DOHH2 (cell line): ENCODE measurements around the gene ANTXR1.

ENCODE experiments used
- H3F3A ChIP-seq: fragments of 200-600 bp; sonication (generic), shearing (Covaris generic); 2 replicates; pipeline ENCODE4 v1.6.0; 2016; ENCODE audit warnings: antibody characterized with exemption, mild to moderate bottlenecking; ENCODE audit not compliant: control insufficient read depth, insufficient read depth
- H3K27ac ChIP-seq: fragments of 200-600 bp; sonication (generic); 2 replicates; pipeline ENCODE4 v1.5.1; 2014; ENCODE audit warnings: low read depth, mild to moderate bottlenecking, low read length, moderate library complexity
- H3K27me3 ChIP-seq: fragments of 200-600 bp; sonication (generic); 2 replicates; pipeline ENCODE4 v1.6.1; 2014; ENCODE audit warnings: mild to moderate bottlenecking, low read length, mixed read lengths; ENCODE audit not compliant: control insufficient read depth
- H3K36me3 ChIP-seq: fragments of 200-600 bp; sonication (generic); 2 replicates; pipeline ENCODE4 v1.6.1; 2014; ENCODE audit warnings: mild to moderate bottlenecking, low read length, moderate library complexity, mixed read lengths; ENCODE audit not compliant: control insufficient read depth
- H3K4me1 ChIP-seq: fragments of 200-600 bp; sonication (generic); 2 replicates; pipeline ENCODE4 v1.6.1; 2014; ENCODE audit warnings: mild to moderate bottlenecking, low read length, mixed read lengths; ENCODE audit not compliant: control insufficient read depth
- H3K4me2 ChIP-seq: fragments of 200-600 bp; sonication (generic); 2 replicates; pipeline ENCODE4 v1.6.0; 2014; ENCODE audit warnings: mild to moderate bottlenecking, low read length, moderate library complexity
- H3K4me3 ChIP-seq: fragments of 200-600 bp; sonication (generic); 2 replicates; pipeline ENCODE4 v1.5.1; 2014; ENCODE audit warnings: mild to moderate bottlenecking, low read length, mixed read lengths
- H3K79me2 ChIP-seq: fragments of 200-600 bp; sonication (generic); 2 replicates; pipeline ENCODE4 v1.6.1; 2014; ENCODE audit warnings: mild to moderate bottlenecking, low read length, mixed read lengths; ENCODE audit not compliant: control insufficient read depth
- H3K9me2 ChIP-seq: fragments of 200-600 bp; sonication (generic); replicated peaks from 2 replicates; pipeline ENCODE4 v1.6.1; 2014; ENCODE audit warnings: mild to moderate bottlenecking, low read length, mixed read lengths; ENCODE audit not compliant: control insufficient read depth
- H3K9me3 ChIP-seq: fragments of 200-600 bp; sonication (generic); 2 replicates; pipeline ENCODE4 v1.6.1; 2014; ENCODE audit warnings: antibody characterized with exemption, low read length, mixed read lengths; ENCODE audit not compliant: control insufficient read depth, insufficient read depth
- H4K20me1 ChIP-seq: fragments of 200-600 bp; sonication (generic); 2 replicates; pipeline ENCODE4 v1.6.0; 2014; ENCODE audit warnings: low read depth, mild to moderate bottlenecking, antibody characterized with exemption, low read length, moderate library complexity; ENCODE audit not compliant: control insufficient read depth, insufficient read depth
- EZH2phosphoT487 ChIP-seq: fragments of 200-600 bp; sonication (generic); IDR thresholded peaks from 2 replicates; pipeline ENCODE4 v1.6.1; 2017; ENCODE audit warnings: borderline replicate concordance, mild to moderate bottlenecking, antibody characterized with exemption, low read length, moderate library complexity, mixed read lengths
- TF ChIP-seq, protein P1 (sequence below): fragments of 200-600 bp; sonication (generic); IDR thresholded peaks from one replicate; pipeline ENCODE4 v1.5.1; 2014; ENCODE audit warnings: antibody characterized with exemption, mild to moderate bottlenecking, low read depth, low read length; ENCODE audit not compliant: poor library complexity, severe bottlenecking

ANTXR1 gene

DNA sequence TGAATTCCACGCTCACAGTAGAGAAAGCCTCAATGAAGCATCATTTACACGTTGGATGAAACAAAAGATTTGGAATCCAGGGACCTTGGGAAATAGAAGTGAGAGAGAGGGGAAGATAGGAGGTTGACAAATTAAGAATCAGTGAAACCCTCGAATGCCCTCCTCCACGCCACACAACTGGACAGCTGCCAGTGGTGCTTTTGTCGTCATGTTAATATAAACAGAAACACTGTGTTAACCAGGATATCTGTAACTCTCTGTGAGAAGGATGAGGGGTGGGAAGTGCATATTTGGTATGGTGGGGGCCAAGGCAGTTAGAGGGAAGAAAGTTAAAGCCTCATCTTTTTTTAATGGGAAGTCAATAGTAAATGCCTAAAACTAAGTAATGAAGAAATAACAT, 265.4 kb downstream of the ANTXR1 start:
- H3K36me3 ChIP-seq, result no peaks in the 10 kb centered on the region

DNA sequence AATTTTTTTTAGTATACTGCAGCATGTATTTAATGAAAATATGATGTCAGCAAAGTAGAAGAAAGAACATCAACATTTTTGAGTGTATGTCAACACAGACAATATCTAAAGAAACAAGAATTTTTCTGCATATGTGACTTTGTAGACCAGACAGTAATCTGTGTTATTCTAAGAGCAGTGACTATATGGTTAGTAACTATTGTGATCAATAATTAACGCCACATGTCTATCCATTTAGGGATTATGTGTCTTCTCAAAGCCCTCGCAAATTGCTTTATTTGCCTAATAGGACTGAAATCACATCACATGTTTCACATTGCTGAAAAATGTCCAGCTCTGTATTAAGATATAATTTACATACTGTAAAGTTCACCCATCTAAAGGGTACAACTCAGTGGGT, 266.2 kb downstream of the ANTXR1 start:
- Histone ChIP-seq H3K4me1 (no peaks in the 10 kb centered on the region), H3K4me3 (no peak overlapping the region), H4K20me1 (no peaks in the 10 kb centered on the region), H3K27ac (no peak overlapping the region), H3K36me3 (no peaks in the 10 kb centered on the region), H3K9me3 (no peaks in the 10 kb centered on the region), H3K4me2 (no peak overlapping the region), H3K79me2 (no peaks in the 10 kb centered on the region), H3K27me3 (no peaks in the 10 kb centered on the region), H3K9me2 (no peaks in the 10 kb centered on the region), H3F3A (no peaks in the 10 kb centered on the region)
- TF ChIP-seq, protein P1, sequence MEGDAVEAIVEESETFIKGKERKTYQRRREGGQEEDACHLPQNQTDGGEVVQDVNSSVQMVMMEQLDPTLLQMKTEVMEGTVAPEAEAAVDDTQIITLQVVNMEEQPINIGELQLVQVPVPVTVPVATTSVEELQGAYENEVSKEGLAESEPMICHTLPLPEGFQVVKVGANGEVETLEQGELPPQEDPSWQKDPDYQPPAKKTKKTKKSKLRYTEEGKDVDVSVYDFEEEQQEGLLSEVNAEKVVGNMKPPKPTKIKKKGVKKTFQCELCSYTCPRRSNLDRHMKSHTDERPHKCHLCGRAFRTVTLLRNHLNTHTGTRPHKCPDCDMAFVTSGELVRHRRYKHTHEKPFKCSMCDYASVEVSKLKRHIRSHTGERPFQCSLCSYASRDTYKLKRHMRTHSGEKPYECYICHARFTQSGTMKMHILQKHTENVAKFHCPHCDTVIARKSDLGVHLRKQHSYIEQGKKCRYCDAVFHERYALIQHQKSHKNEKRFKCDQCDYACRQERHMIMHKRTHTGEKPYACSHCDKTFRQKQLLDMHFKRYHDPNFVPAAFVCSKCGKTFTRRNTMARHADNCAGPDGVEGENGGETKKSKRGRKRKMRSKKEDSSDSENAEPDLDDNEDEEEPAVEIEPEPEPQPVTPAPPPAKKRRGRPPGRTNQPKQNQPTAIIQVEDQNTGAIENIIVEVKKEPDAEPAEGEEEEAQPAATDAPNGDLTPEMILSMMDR, result no peak
- TF ChIP-seq EZH2phosphoT487, result no peak

More for the DNA sequence above, 265.4 kb downstream of the ANTXR1 start:
- Histone ChIP-seq H4K20me1 (no peaks in the 10 kb centered on the region), H3F3A (no peaks in the 10 kb centered on the region), H3K4me1 (no peaks in the 10 kb centered on the region), H3K27ac (no peak overlapping the region), H3K4me2 (no peak overlapping the region), H3K27me3 (no peaks in the 10 kb centered on the region), H3K9me2 (no peaks in the 10 kb centered on the region), H3K79me2 (no peaks in the 10 kb centered on the region), H3K9me3 (no peaks in the 10 kb centered on the region), H3K4me3 (no peak overlapping the region)
- TF ChIP-seq, protein P1, result no peak
- TF ChIP-seq EZH2phosphoT487, result no peak

DNA sequence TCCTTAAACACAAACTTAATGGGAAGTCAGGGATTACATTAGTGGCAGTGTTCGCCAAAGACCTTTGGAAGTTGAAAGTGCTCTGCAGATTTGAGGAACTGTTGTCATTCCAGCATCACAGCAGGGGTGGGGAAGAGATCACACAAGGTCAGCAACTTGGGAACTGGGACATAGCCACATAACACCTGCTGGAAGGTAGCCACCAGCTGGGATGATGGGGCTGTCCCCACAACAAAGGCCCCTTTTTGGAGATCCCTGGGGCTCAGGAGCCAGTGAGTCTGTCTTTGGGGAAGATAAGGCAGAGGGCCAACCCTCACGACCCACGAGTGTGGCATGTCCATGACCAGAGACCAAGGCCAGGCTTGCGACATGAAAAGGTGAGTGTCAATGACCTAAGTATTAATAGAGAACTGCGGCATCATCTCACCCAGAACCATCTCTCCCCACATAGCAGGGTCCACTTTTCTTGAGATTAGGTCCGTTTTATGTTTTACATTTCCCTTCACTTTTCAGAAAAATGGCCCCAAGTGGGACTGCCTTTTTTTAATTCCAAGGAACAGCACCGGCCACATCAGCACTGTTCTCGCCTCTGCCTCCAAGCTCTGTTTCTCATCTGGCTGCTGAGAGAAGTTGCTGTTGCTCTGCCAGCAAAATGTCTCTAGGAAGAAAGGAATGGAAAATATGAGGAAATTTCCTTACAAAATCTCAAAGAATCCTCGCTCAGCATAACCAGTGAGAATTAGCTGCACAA, 267.1 kb downstream of the ANTXR1 start:
- no peaks in the 10 kb centered on the region for H3K27me3 ChIP-seq
- H4K20me1 ChIP-seq, result no peaks in the 10 kb centered on the region
- H3K36me3 ChIP-seq, result no peaks in the 10 kb centered on the region
- no peak overlapping the region for H3K27ac ChIP-seq
- H3K4me1 ChIP-seq, result no peaks in the 10 kb centered on the region
- no peak overlapping the region for H3K4me2 ChIP-seq
- H3K79me2 ChIP-seq, result no peaks in the 10 kb centered on the region
- H3F3A ChIP-seq, result no peaks in the 10 kb centered on the region
- H3K9me3 ChIP-seq, result no peaks in the 10 kb centered on the region
- H3K4me3 ChIP-seq, result no peak overlapping the region
- TF ChIP-seq, protein P1, result no peak
- no peak for TF ChIP-seq EZH2phosphoT487
- H3K9me2 ChIP-seq, result no peaks in the 10 kb centered on the region
